ENCODE results near the gene TXLNG.

TXLNG gene

GRCh38 chrX:16838202-16839066, 52.2 kb downstream of the TXLNG start:
- Histone ChIP-seq H3K36me3 (replicated peaks; ENCODE audit: low read depth, low read length) (peaks cover 46% of the 10 kb centered on the region), H3K9ac (ENCODE audit: low read length) (no peak overlapping the region)

GRCh38 chrX:16839219-16839851, 53.1 kb downstream of the TXLNG start:
- TF ChIP-seq EZH2phosphoT487 (IDR thresholded peaks at IDR 0.05; ENCODE audit: low read depth) = no peak
- no peak for TF ChIP-seq CTCF (IDR thresholded peaks at IDR 0.05; ENCODE audit: low read depth, low read length)
- H3K79me2 ChIP-seq (ENCODE audit: low read length) = no peaks in the 10 kb centered on the region; the same call in 1 of the 2 replicates
- no peaks in the 10 kb centered on the region for H3K9me3 ChIP-seq (ENCODE audit: insufficient read depth, low read length)
- no peak overlapping the region for H3K9ac ChIP-seq (ENCODE audit: low read length)
- H3K36me3 ChIP-seq (replicated peaks; ENCODE audit: low read depth, low read length) = peaks cover 38% of the 10 kb centered on the region
- H4K20me1 ChIP-seq (ENCODE audit: insufficient read depth, low read length) = no peaks in the 10 kb centered on the region
- no peaks in the 10 kb centered on the region for H3K27me3 ChIP-seq (ENCODE audit: low read depth, low read length)
- no peak overlapping the region for H3K4me3 ChIP-seq (ENCODE audit: low read length)
- H3K4me2 ChIP-seq (ENCODE audit: low read length) = no peak overlapping the region
- H3K4me1 ChIP-seq (ENCODE audit: low read length) = no peaks in the 10 kb centered on the region
- no peak overlapping the region for H3K27ac ChIP-seq (ENCODE audit: low read length)
- H2AFZ ChIP-seq (ENCODE audit: low read depth, low read length) = no peak overlapping the region

More at GRCh38 chrX:16838202-16839066, 52.2 kb downstream of the TXLNG start:
- Histone ChIP-seq H3K4me2 (ENCODE audit: low read length) (no peak overlapping the region), H3K27ac (ENCODE audit: low read length) (no peak overlapping the region), H3K4me3 (ENCODE audit: low read length) (no peak overlapping the region), H4K20me1 (ENCODE audit: insufficient read depth, low read length) (no peaks in the 10 kb centered on the region), H3K79me2 (ENCODE audit: low read length) (no peaks in the 10 kb centered on the region; the same call in 1 of the 2 replicates), H2AFZ (ENCODE audit: low read depth, low read length) (no peak overlapping the region), H3K4me1 (ENCODE audit: low read length) (no peaks in the 10 kb centered on the region), H3K9me3 (ENCODE audit: insufficient read depth, low read length) (no peaks in the 10 kb centered on the region), H3K27me3 (ENCODE audit: low read depth, low read length) (no peaks in the 10 kb centered on the region)
- TF ChIP-seq CTCF (IDR thresholded peaks at IDR 0.05; ENCODE audit: low read depth, low read length) (no peak), EZH2phosphoT487 (IDR thresholded peaks at IDR 0.05; ENCODE audit: low read depth) (no peak)

- Histone ChIP-seq H3K27ac (ENCODE audit: low read length) (no peak overlapping the region), H3K36me3 (replicated peaks; ENCODE audit: low read depth, low read length) (peaks cover 42% of the 10 kb centered on the region), H3K27me3 (ENCODE audit: low read depth, low read length) (no peaks in the 10 kb centered on the region), H3K79me2 (ENCODE audit: low read length) (no peaks in the 10 kb centered on the region; the same call in 1 of the 2 replicates), H3K4me3 (ENCODE audit: low read length) (no peak overlapping the region), H3K4me2 (ENCODE audit: low read length) (no peak overlapping the region), H3K4me1 (ENCODE audit: low read length) (no peaks in the 10 kb centered on the region), H2AFZ (ENCODE audit: low read depth, low read length) (no peak overlapping the region), H3K9me3 (ENCODE audit: insufficient read depth, low read length) (no peaks in the 10 kb centered on the region), H4K20me1 (ENCODE audit: insufficient read depth, low read length) (no peaks in the 10 kb centered on the region), H3K9ac (ENCODE audit: low read length) (no peak overlapping the region)
- TF ChIP-seq CTCF (IDR thresholded peaks at IDR 0.05; ENCODE audit: low read depth, low read length) (no peak), EZH2phosphoT487 (IDR thresholded peaks at IDR 0.05; ENCODE audit: low read depth) (no peak)
Measured at GRCh38 chrX:16839852-16840460, 53.7 kb downstream of the TXLNG start.

- no peak overlapping the region for H3K4me3 ChIP-seq (ENCODE audit: low read length)
- H2AFZ ChIP-seq (ENCODE audit: low read depth, low read length) = no peak overlapping the region
- H3K27ac ChIP-seq (ENCODE audit: low read length) = no peak overlapping the region
- no peaks in the 10 kb centered on the region for H4K20me1 ChIP-seq (ENCODE audit: insufficient read depth, low read length)
- no peak overlapping the region for H3K4me2 ChIP-seq (ENCODE audit: low read length)
- H3K27me3 ChIP-seq (ENCODE audit: low read depth, low read length) = no peaks in the 10 kb centered on the region
- H3K36me3 ChIP-seq (replicated peaks; ENCODE audit: low read depth, low read length) = peaks cover 51% of the 10 kb centered on the region
- no peak for TF ChIP-seq CTCF (IDR thresholded peaks at IDR 0.05; ENCODE audit: low read depth, low read length)
- no peak for TF ChIP-seq EZH2phosphoT487 (IDR thresholded peaks at IDR 0.05; ENCODE audit: low read depth)
- H3K9ac ChIP-seq (ENCODE audit: low read length) = no peak overlapping the region
- no peaks in the 10 kb centered on the region for H3K4me1 ChIP-seq (ENCODE audit: low read length)
- H3K9me3 ChIP-seq (ENCODE audit: insufficient read depth, low read length) = no peaks in the 10 kb centered on the region
- H3K79me2 ChIP-seq (ENCODE audit: low read length) = peaks cover under 1% of the 10 kb centered on the region; the same call in 1 of the 2 replicates
Measured at GRCh38 chrX:16842684-16843083, 56.4 kb downstream of the TXLNG start.
